ENCODE results near the gene SCD5.

The SCD5 gene

GRCh38 chr4:82691431-82691830 is 107.2 kb downstream of the SCD5 start:
- no peak for DNase-seq (ENCODE audit: low read depth in 3 of 3)

- DNase-seq (ENCODE audit: low read depth in 3 of 3) = no peak
These were observed 110.4 kb downstream of the SCD5 start for GRCh38 chr4:82688091-82688795.

GRCh38 chr4:82687531-82687930 is 111.1 kb downstream of the SCD5 start:
- no peak for DNase-seq (ENCODE audit: low read depth in 3 of 3)

GRCh38 chr4:82681754-82682153 is 116.8 kb downstream of the SCD5 start:
- DNase-seq (ENCODE audit: low read depth in 3 of 3) = no peak

GRCh38 chr4:82680834-82681233 is 117.8 kb downstream of the SCD5 start:
- no peak for DNase-seq (ENCODE audit: low read depth in 3 of 3)

GRCh38 chr4:82679531-82679930 is 119.1 kb downstream of the SCD5 start:
- DNase-seq (ENCODE audit: low read depth in 3 of 3) = no peak

- no peak for DNase-seq (ENCODE audit: low read depth in 3 of 3)
These were observed 120.5 kb downstream of the SCD5 start for GRCh38 chr4:82678051-82678450.

GRCh38 chr4:82677327-82677726 is 121.3 kb downstream of the SCD5 start:
- DNase-seq (ENCODE audit: low read depth in 3 of 3) = no peak

GRCh38 chr4:82667761-82668480 is 130.7 kb downstream of the SCD5 start:
- no peak for DNase-seq (ENCODE audit: low read depth in 3 of 3)

GRCh38 chr4:82666970-82667665 is 131.5 kb downstream of the SCD5 start:
- DNase-seq (ENCODE audit: low read depth in 3 of 3) = no peak

- no peak for DNase-seq (ENCODE audit: low read depth in 3 of 3)
These were observed 137.2 kb downstream of the SCD5 start for GRCh38 chr4:82661181-82661992.

GRCh38 chr4:82652062-82652461 is 146.5 kb downstream of the SCD5 start:
- DNase-seq (ENCODE audit: low read depth in 3 of 3) = no peak

- no peak for DNase-seq (ENCODE audit: low read depth in 3 of 3)
These were observed 147.7 kb downstream of the SCD5 start for GRCh38 chr4:82650868-82651267.

GRCh38 chr4:82648356-82648755 is 150.2 kb downstream of the SCD5 start:
- no peak for DNase-seq (ENCODE audit: low read depth in 3 of 3)

GRCh38 chr4:82645936-82646565 is 152.5 kb downstream of the SCD5 start:
- no peak for DNase-seq (ENCODE audit: low read depth in 3 of 3)

- no peak for DNase-seq (ENCODE audit: low read depth in 3 of 3)
These were observed 153.9 kb downstream of the SCD5 start for GRCh38 chr4:82644734-82645126.

GRCh38 chr4:82643994-82644733 is 154.4 kb downstream of the SCD5 start:
- no peak for DNase-seq (ENCODE audit: low read depth in 3 of 3)

GRCh38 chr4:82642331-82642730 is 156.3 kb downstream of the SCD5 start:
- DNase-seq (ENCODE audit: low read depth in 3 of 3) = no peak

- no peak for DNase-seq (ENCODE audit: low read depth in 3 of 3)
These were observed 158.1 kb downstream of the SCD5 start for GRCh38 chr4:82640540-82640939.

- DNase-seq (ENCODE audit: low read depth in 3 of 3) = no peak
These were observed 158.6 kb downstream of the SCD5 start for GRCh38 chr4:82639971-82640370.

GRCh38 chr4:82638479-82638878 is 160.1 kb downstream of the SCD5 start:
- DNase-seq (ENCODE audit: low read depth in 3 of 3) = no peak
